GM12873 (cell line): ENCODE data around the gene TET1.

Experiments
- TF ChIP-seq, protein P1 (sequence below): IDR thresholded peaks from 2 replicates; pipeline ENCODE4 v1.5.1; 2012; ENCODE audit warnings: low read depth, mild to moderate bottlenecking, moderate library complexity, low read length, control low read depth; ENCODE audit not compliant: insufficient read depth; ENCODE audit errors: missing control alignments

The TET1 gene

GRCh38 chr10:68742397-68742796 is 182.3 kb downstream of the TET1 start:
- TF ChIP-seq, protein P1, sequence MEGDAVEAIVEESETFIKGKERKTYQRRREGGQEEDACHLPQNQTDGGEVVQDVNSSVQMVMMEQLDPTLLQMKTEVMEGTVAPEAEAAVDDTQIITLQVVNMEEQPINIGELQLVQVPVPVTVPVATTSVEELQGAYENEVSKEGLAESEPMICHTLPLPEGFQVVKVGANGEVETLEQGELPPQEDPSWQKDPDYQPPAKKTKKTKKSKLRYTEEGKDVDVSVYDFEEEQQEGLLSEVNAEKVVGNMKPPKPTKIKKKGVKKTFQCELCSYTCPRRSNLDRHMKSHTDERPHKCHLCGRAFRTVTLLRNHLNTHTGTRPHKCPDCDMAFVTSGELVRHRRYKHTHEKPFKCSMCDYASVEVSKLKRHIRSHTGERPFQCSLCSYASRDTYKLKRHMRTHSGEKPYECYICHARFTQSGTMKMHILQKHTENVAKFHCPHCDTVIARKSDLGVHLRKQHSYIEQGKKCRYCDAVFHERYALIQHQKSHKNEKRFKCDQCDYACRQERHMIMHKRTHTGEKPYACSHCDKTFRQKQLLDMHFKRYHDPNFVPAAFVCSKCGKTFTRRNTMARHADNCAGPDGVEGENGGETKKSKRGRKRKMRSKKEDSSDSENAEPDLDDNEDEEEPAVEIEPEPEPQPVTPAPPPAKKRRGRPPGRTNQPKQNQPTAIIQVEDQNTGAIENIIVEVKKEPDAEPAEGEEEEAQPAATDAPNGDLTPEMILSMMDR, result no peak
